A673 (cell line): ENCODE data around the gene PCCA. TPM values are rescaled to one million over a fixed set of nuclear protein-coding genes. Genes with fewer than 3 reads are reported as not detected.
"Not testable (repeated sequence)": the region's sequence is repeated elsewhere in the genome, so short reads cannot be mapped to it uniquely, and the experiment has no call there.

Experiments
- BruUV-seq: library from RNA; stranded (reverse); fragments of 400-500 nt; replicated peaks from 2 replicates; lab custom pipeline; 2021; lab: Mats Ljungman, UMichigan
- CTCF ChIA-PET: fragments of 300-600 bp; sonication (Branson Sonifier 250); formaldehyde crosslinking; loops from one replicate; lab custom pipeline; 2022; ENCODE audit warnings: antibody characterized with exemption; lab: Charles Lee
- POLR2A ChIA-PET: fragments of 300-600 bp; sonication (Branson Sonifier 250); formaldehyde crosslinking; loops from one replicate; lab custom pipeline; 2022; ENCODE audit warnings: antibody characterized with exemption; ENCODE audit not compliant: low non-redundant PET; lab: Charles Lee
- DNase-seq: peaks from one replicate; pipeline ENCODE4 v3.0.0-alpha.2; 2015; ENCODE audit warnings: low spot score
- H3K27ac ChIP-seq: fragments of 200-600 bp; sonication (generic); 2 replicates; pipeline ENCODE4 v1.5.1; 2016; ENCODE audit warnings: mixed run types, low read depth, mild to moderate bottlenecking, mixed read lengths, antibody characterized with exemption, low read length; ENCODE audit not compliant: poor library complexity, severe bottlenecking
- H3K27me3 ChIP-seq: fragments of 200-600 bp; sonication (generic); replicated peaks from 2 replicates; pipeline ENCODE4 v1.6.1; 2017; ENCODE audit warnings: mixed run types, low read depth, mild to moderate bottlenecking, mixed read lengths, antibody characterized with exemption, low read length; ENCODE audit not compliant: insufficient read depth, poor library complexity
- H3K36me3 ChIP-seq: fragments of 200-600 bp; sonication (generic); 2 replicates; pipeline ENCODE4 v1.6.1; 2016; ENCODE audit warnings: mixed run types, mild to moderate bottlenecking, mixed read lengths, antibody characterized with exemption, low read length; ENCODE audit not compliant: insufficient read depth, poor library complexity, severe bottlenecking
- H3K4me1 ChIP-seq: fragments of 200-600 bp; sonication (generic); 2 replicates; pipeline ENCODE4 v1.6.1; 2017; ENCODE audit warnings: mixed run types, mild to moderate bottlenecking, mixed read lengths, antibody characterized with exemption, low read length; ENCODE audit not compliant: insufficient read depth, poor library complexity, severe bottlenecking
- H3K4me3 ChIP-seq: fragments of 200-600 bp; sonication (generic); 2 replicates; pipeline ENCODE4 v1.5.1; 2016; ENCODE audit warnings: low read depth, mixed run types, mild to moderate bottlenecking, mixed read lengths, low read length; ENCODE audit not compliant: poor library complexity, severe bottlenecking
- H3K9me3 ChIP-seq: fragments of 200-600 bp; sonication (generic); 2 replicates; pipeline ENCODE4 v1.6.1; 2016; ENCODE audit warnings: mixed run types, low read depth, mild to moderate bottlenecking, mixed read lengths, antibody characterized with exemption, low read length; ENCODE audit not compliant: poor library complexity, severe bottlenecking
- CTCF ChIP-seq: fragments of 300-800, 200-600 bp; sonication (generic); conservative IDR thresholded peaks from 2 replicates; pipeline ENCODE4 v1.5.1; 2017; ENCODE audit warnings: low read depth, mild to moderate bottlenecking, antibody characterized with exemption, low read length, moderate library complexity, mixed read lengths
- EZH2 ChIP-seq: fragments of 200-600 bp; sonication (generic); IDR thresholded peaks from 2 replicates; pipeline ENCODE4 v1.6.1; 2017; ENCODE audit warnings: borderline replicate concordance, low read depth, mild to moderate bottlenecking, mixed read lengths, antibody characterized with exemption, low read length; ENCODE audit not compliant: poor library complexity, severe bottlenecking
- intact Hi-C: fragments of 100-400 bp; cut with micrococcal nuclease; formaldehyde crosslinking; loops from one replicate; pipeline ENCODE4 v1.10.0; 2022; ENCODE audit not compliant: unreplicated experiment
- total RNA-seq: library from RNA; stranded (reverse); gene quantifications from 2 replicates; pipeline ENCODE4 v1.2.3, GENCODE V29; 2021

Gene PCCA
- total RNA-seq, 1 experiment from 2014 or later, result 93.0 TPM

- Histone ChIP-seq H3K9me3 (no peaks in the 10 kb centered on the region), H3K4me3 (no peak overlapping the region), H3K27ac (no peak overlapping the region), H3K36me3 (no peaks in the 10 kb centered on the region), H3K4me1 (no peaks in the 10 kb centered on the region), H3K27me3 (no peaks in the 10 kb centered on the region)
- DNase-seq, result no peak
- ChIA-PET CTCF (no interaction called here), POLR2A (no interaction called here)
- no TSS peak for BruUV-seq
- TF ChIP-seq CTCF (no peak), EZH2 (no peak)
- intact Hi-C loops, result loop anchor here (10.0 kb wide), 1 partner anchor 376 kb away; no protein-coding TSS in a partner anchor
Observed at GRCh38 chr13:100138859-100139491, 50.1 kb downstream of the PCCA start.

- ChIA-PET CTCF (no interaction called here), POLR2A (no interaction called here)
- TF ChIP-seq CTCF (no peak), EZH2 (no peak)
- no peaks in the 10 kb centered on the region for H3K27me3 ChIP-seq
- H3K9me3 ChIP-seq, result no peaks in the 10 kb centered on the region
- no peak overlapping the region for H3K4me3 ChIP-seq
- H3K4me1 ChIP-seq, result no peaks in the 10 kb centered on the region
- DNase-seq, result no peak
- BruUV-seq, result no TSS peak
- intact Hi-C loops, result loop anchor here (10.0 kb wide), 1 partner anchor 375 kb away; no protein-coding TSS in a partner anchor
- H3K36me3 ChIP-seq, result no peaks in the 10 kb centered on the region
- no peak overlapping the region for H3K27ac ChIP-seq
Observed at GRCh38 chr13:100139817-100140216, 50.9 kb downstream of the PCCA start.

GRCh38 chr13:100140441-100140840 is 51.5 kb downstream of the PCCA start:
- no peak for DNase-seq

DNA sequence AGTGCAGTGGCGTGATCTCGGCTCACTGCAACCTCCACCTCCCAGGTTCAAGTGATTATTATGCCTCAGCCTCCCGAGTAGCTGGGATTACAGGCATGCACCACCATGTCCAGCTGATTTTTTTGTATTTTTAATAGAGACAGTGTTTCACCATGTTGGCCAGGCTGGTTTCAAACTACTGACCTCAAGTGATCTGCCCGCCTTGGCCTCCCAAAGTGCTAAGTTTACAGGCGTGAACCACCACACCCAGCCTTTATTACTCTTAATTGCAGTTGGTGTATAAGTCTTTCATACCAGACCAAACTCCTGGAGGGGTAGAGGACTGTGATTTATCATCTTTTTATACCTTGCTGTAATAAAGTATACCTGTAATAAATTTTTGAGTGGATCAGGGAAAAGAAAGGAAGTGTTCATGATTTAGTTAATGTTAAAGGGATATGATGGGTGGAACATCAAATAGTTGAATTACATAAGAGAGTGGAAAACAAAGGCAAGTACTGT is 52.6 kb downstream of the PCCA start:
- H3K4me3 ChIP-seq, H3K27me3 ChIP-seq, H3K27ac ChIP-seq, H3K9me3 ChIP-seq, H3K4me1 ChIP-seq, CTCF ChIA-PET, intact Hi-C loops, DNase-seq, BruUV-seq, POLR2A ChIA-PET, H3K36me3 ChIP-seq: not testable (repeated sequence)

More at GRCh38 chr13:100140441-100140840, 51.5 kb downstream of the PCCA start:
- H3K27me3 ChIP-seq, result no peaks in the 10 kb centered on the region
- no peaks in the 10 kb centered on the region for H3K4me1 ChIP-seq
- ChIA-PET POLR2A (no interaction called here), CTCF (no interaction called here)
- no peak overlapping the region for H3K4me3 ChIP-seq
- no TSS peak for BruUV-seq
- no peaks in the 10 kb centered on the region for H3K9me3 ChIP-seq
- no peak for TF ChIP-seq EZH2
- TF ChIP-seq CTCF, result no peak
- H3K27ac ChIP-seq, result no peak overlapping the region
- H3K36me3 ChIP-seq, result no peaks in the 10 kb centered on the region
- intact Hi-C loops, result no loop called here
